GM03348 (cell line): ENCODE measurements around the gene BCL2L1.
A peak's percentile ranks its signal among the peaks of the same experiment; 100 is the strongest.

Experiments
- DNase-seq: peaks from one replicate; pipeline ENCODE4 v3.0.0; 2012; ENCODE audit warnings: low spot score

The BCL2L1 gene

DNA sequence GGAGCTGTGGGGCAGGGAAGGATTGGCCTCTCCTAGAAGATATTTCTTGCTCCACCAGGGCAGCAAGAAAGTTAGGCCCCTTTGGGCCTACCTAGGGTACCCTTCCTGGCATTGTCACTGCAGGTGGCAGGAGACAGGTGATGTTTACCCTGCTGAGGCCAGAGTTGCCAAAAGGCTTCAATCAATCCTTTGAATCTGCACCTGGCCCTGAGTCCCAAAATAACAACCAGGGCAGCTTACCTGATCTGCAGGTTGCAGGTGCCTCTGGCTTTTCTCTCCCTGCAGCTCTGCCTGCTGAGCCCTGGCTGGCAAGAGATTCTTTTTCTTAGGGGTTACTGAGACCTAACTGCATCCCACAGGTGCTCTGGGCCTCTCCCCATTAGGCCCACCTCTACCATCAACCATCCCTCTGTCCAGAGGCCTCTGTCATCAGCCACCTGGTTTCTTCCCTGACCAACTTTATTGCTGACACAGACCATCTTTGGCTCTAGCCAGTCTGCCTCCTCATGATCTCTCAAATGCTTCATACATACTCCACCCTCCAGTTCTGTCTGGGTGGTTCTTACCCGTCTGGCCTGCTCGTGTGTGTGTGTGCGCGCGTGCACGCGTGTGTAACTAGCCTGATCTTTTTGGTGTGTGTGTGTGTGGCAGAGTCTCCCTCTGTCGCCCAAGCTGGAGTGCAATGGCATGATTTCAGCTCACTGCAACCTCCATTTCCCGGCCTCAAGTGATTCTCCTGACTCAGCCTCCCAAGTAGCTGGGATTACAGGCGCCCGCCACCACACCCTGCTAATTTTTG lies 13.7 kb downstream of the BCL2L1 start:
- DNase-seq = no peak

DNA sequence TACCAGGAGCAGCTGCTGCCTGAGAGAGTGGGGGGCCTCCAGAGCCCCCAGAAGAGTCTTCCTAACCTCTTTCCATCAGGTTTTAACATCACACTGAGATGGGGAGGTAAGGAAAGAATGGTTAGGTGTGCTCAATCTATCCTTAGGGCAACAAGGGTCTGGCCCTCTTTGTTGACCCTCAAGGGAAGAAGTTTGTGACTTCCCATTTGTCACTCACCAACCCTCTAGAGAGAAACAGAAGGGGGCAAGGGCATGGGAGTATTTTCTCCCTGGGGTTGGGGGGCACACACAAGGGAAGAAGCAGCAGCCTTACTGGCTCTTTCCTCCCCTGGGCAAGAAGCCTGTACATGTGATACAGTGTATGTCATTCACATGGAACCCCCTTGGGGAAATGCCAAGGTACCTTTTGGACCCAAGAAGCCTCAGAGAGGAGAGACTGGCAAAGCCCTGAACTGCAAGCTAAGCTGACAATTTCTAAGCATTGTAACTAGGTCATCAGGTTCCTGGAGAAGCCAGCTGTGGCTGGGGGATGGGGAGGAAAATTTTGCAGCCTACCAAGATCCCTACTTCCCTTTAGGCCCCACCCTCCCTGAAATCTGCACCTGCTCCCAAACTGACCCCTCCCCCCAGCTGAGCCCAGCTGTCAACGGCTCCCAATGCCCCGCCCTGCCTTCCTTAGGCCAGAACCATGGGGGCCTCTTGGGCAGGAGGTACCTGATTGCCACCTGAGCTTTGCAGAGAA lies 14.5 kb downstream of the BCL2L1 start:
- DNase-seq = no peak

DNA sequence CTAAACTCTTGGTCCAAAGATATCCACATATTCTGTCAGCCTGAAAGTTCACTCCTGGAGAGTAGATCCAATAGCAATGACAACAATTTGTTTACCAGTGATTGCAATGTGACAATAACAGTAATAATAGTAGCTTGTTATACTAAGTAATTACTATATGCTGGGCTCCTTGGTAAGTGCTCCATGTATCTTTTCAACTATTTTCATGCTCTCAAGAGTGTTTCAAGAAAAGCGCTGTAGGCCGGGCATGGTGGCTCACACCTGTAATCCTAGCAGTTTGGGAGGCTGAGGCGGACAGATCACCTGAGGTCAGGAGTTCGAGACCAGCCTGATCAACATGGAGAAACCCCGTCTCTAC lies 15.4 kb downstream of the BCL2L1 start:
- no peak for DNase-seq

DNA sequence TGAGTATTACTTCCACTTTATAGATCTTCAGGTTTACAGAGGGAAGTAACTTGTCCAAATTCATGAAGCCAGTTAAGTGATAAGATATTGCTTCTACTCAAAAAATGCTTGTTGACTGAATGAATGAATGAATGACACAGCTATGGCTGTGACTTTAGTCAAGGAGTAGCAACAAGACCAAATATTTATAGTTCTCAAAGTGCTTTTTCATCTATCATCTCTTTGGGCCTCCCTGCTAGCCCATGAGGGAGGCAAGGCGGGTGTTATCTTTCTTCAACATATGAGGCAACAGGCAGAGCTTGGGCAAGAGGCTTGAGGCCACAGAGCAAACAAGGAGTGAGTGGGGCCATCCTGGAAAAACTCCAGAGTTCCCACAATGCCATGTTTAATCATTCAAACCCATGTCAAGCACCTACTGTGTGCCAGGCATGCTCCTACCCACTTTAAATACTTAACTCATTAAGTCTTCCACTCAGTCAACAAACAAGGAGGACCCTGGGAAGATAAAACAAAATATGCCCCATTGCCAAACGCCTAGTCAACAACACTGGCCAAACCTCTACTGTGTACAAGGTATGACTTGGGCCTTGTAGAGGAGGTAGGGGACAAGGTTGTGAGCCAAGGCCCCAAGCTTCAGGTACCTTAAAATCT lies 15.9 kb downstream of the BCL2L1 start:
- no peak for DNase-seq

DNA sequence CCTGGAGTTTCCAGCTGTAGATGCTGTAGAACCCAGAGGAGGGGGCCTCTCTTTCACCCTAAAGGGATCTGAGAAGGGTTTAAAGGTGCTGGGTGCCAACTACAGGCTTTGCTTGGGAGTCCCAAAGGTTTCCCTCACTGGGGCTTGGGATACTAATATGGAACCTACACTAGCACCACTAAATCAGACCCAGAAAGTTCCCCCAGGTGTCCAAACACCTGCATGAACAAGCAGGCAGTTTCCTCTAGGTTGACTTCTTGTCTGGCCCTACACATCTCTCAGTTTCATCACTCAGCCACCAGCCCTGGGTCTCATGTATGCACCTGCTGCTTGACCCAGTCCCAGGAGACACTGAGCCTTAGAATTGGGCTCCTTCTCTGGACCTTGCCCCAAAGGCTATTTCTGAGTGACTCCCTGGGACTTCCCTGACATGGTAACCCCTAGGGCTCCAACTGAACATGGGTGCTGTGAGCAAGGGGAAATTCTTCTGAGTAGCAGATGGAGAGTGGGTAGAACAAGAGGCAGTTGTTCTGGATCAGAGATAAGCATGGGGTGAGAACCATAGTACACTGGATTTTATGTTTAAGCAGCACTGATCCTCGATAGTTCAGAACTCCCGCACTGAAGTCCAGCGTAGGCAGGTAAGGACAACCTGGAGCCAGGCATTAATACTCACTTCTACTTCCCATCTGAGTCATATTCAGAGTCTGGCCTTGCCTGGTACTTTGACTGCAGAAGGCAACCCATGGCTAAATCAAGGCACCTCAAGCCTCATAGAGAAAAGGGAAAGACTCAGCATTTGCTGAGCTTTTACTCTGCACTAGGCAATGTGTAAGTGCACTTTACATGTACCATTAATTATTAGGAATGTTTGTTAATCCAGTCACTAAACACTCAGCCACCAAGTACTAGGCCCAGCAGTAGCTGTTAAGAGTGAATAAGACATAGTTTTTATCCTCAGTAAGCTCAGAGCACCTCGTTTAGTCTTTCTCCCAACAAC lies 16.8 kb downstream of the BCL2L1 start:
- no peak for DNase-seq

DNA sequence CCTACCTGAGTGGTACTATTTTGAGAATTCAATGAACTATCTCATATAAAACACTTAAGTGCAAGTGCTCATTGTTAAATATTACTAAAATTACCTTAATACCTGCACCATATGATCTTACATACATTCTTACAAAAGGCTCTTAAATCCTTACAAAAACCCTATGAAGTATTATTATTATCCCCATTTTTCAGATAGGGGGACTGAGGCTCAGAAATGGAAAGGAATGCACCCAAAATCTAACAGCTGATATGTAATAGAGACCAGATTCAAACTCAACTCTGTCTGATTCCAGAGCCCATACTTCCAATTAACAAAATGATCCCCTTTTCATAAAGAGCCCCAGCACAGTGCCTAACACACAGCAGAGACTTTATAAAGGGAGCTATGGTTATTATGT lies 17.5 kb downstream of the BCL2L1 start:
- no peak for DNase-seq

DNA sequence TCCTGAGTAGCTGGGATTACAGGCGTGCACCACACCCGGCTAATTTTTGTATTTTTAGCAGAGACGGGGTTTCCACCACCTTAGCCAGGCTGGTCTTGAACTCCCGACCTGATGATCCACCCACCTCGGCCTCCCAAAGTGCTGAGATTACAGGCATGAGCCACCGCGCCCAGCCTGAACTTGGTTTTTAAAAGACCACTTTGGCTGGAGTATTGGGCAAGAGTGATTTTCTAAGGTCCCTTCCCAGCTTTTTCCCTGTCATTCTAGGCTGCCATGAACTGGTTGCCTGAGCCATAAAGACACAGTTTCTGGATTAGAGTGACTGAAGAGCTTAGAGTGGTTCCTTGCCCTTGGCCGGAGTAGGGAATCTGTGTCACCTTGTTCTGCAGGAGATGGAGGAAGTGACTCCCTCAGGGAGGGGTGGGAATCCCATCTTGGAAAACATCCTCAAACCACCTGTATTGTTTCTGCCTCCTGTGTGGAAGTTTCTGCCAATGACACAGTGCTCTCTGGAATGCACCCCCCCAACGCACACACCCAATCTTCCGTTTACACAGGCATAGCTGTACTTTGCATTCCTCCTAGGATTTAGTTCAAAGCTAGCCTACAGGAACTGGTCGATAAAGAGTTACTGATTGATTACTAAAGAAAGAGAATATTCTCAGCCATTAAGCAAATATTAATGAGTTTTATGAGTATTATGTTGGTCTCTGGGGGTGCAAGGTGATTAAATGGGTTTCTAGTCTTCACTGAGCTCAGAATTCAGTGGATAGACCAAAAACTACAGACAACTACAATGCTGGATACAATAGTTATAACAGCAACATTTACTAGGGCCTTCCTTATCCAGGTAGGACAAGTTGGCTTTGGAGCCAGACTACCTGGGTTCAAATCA lies 18.2 kb downstream of the BCL2L1 start:
- peak; percentile 41 for DNase-seq

DNA sequence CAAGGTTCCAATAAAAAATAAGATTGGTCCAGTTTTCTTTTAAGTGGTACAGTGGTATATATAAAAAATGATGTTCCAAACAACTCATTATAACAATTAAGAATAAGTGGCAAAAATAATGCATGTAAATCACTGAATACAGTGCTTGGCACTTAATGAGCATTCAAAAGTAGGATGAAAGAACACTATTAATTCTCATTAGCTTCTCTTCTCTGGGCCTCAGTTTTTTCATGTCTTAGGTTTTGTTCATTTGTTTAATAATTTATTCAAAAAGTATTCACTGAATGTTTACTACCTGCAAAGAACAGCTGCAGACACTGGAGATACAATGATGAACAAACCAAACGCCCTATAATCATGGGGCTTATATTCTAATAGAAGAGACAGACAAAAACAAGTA lies 21.1 kb downstream of the BCL2L1 start:
- DNase-seq = no peak

DNA sequence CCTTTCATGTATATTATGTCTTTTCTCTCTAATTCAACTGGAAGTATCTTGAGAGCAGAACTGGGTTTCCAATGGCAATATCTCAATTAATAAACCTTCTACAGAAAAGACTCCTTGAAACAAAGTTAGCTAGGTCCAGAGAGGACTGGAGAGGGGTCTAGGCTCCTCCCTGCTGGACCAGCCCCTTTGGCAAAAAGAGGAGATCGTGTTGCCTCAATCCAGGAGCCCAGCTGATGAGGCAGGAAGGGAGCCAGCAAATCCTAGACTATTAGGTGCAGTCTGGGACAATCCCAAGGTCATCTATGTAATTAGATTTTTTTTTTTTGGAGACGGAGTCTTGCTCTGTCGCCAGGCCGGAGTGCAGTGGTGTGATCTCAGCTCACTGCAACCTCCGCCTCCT lies 21.9 kb downstream of the BCL2L1 start:
- DNase-seq = no peak

DNA sequence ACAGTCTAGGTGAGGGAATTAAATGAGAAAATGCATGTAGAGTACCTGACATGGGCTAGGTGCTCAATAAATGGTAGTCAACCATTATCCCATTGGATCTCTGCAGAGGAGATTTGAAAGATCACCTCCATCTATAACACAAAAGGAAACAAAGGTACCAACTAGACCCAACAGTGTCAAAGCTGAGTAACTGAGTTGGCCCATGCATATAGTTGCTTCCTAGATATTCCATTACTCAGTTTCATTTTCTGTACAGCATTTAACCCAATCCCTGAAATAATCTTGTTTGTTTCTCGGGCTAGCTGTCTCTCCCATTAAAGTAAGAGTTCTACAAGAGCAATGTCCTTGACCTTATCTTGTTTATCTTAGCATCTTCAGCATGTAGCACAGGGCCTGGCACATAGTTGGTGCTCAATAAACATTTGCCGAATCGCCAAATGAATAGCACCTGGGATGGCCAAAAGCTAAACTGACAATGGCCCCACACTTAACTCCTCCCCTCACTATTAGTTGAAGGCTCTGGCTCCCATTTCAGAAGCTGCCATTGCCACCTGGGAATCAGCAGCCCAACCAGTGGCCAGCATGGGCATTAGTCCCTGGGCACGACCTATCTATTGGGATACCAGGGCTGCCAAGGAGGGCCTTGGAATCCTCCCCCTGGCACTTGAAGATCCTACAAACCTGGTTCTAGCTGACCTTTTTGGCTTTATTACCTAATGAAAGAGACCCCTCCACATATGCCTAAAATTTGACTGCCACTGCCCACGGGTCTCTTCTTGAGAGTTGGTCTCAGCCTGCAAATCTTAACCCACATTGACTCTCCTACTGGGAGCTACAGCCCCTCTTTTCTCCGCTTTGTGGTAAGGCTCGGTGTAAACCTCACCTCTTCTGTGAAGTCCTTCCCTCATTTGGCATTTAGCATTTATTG lies 22.6 kb downstream of the BCL2L1 start:
- DNase-seq = no peak

DNA sequence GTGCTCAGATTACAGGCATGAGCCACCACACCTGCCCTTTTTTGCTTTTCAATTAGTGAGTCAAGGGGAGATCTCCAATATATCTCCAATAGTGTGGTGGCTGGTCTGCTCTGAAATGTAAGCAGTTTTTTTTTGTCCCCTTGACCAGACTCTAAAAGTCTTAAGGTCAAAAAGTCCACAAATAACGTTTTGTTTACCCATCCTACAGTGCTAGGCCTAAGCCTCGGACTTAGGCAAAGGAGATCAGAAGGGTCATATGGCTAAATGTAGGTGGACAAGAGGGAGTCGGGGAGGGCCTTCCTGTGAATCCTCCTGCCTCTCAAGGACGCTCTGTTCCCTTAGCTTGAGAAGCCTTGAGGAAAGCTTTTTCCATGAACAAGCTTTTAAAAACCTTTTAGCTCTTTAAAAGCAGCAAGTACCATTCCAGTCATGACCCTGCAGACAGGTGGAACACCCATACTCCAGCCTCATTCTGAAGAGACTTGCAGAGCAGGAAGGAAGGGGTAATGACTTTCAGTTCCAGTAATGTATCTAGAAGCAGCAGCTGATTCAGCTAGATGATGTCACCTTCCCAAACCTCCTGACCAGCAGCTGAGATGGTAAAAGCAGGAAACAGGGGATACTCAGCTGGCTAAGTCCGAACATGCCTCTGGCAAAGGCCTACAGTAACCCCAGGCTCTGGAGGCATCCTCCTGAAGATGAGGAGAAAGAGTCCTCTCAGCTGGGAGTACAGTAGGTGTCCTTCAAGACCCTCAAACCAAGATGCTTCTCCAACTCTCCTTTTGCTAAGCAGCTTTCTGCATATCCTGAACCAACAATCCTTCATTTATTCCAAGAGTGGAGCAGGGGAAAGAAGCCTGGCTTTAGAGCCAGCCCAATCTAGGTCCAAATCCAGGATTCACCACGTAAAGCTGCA lies 23.6 kb downstream of the BCL2L1 start:
- DNase-seq = peak; percentile 89

DNA sequence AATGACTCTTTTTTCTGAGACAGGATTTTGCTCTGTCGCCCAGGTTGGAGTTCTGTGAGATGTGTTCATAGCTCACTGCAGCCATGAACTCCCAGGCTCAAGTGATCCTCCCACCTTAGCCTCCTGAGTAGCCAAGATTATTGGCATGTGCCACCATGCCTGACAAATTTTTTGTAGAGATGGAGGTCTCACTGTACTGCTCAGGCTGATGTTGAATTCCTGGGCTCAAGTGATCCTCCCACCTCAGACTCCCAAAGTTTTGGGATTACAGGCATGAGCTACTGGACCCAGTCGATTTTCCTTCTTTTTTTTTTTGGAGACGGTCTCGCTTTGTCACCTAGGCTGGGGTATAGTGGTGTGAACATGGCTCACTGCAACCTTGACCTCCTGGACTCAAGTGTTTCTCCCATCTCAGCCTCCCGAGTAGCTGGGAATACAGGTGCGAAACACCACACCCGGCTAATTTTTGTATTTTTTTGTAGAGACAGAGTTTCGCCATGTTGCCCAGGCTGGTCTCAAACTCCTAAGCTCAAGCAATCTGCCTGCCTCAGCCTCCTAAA lies 24.3 kb downstream of the BCL2L1 start:
- no peak for DNase-seq

DNA sequence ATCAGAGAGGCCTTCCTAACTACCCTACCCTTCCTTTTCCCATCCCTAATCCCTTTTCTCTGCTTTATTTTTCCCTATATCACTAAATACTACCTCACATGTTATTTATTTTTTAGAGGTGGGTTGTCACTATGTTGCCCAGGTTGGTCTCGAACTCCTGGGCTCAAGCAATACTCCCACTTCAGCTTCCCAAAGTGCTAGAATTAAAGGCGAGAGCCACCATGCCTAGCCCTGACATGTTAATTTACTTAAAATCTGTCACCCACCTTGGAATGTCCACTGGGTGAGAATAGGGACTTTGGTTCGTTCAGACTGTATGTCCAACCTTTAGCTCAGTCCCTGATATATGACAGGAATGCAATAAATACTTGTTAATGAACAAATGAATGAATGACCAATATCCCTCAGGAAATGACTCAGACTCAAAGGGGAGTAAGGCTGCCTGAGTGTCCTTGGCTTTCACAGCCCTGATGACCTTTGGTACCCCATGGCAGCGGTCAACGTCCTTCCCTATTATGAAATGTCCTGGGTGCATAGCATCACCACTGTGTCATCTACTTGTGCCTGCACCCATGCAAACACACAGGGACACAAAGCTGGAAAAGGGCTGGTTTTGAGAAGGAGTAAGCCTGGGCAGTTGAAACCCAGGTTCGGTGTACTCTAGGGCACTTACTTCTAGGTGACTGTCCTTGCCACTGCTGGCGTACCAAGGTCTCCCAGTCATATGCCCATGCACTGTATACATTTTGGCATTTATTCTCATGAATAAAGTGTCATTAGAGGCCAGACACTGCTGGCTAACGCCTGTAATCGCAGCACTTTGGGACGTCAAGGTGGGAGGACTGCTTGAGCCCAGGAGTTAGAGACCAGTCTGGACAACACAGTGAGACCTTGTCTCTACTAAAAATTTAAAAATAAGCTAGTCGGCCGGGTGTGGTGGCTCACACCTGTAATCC lies 26.5 kb downstream of the BCL2L1 start:
- peak; percentile 69 for DNase-seq

DNA sequence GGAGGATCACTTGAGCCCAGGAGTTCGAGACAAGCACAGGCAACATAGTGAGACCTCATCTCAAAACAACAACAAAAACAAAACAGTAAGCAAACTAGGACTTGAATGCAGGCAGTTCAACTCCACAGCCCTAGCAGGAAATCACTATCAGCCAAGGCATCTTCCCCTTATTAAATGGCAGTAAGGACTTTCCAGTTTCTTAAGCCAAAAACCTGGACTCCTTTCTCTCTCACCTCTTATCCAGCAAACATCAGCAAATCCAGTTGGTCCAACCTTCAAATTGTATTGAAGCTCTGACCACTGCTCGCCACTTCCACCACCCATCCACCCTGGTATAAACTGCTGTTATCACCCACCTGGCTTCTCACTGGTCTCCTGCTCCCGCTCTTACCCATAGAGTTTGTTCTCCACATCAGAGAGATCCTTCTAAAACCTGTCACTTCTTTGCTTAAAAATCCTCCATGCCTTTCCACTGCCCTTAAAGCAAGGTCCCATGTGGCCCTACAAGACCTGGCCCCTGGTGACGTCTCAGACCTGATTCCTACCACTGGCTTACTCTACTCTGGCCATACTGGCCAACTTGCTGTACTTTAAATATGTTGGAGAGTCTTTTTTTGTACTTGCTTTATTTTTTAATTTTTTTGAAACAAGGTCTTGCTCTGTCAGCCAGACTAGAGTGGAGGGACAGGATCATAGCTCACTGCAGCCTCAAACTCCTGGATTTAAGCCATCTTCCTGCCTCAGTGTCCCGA lies 27.6 kb downstream of the BCL2L1 start:
- no peak for DNase-seq

DNA sequence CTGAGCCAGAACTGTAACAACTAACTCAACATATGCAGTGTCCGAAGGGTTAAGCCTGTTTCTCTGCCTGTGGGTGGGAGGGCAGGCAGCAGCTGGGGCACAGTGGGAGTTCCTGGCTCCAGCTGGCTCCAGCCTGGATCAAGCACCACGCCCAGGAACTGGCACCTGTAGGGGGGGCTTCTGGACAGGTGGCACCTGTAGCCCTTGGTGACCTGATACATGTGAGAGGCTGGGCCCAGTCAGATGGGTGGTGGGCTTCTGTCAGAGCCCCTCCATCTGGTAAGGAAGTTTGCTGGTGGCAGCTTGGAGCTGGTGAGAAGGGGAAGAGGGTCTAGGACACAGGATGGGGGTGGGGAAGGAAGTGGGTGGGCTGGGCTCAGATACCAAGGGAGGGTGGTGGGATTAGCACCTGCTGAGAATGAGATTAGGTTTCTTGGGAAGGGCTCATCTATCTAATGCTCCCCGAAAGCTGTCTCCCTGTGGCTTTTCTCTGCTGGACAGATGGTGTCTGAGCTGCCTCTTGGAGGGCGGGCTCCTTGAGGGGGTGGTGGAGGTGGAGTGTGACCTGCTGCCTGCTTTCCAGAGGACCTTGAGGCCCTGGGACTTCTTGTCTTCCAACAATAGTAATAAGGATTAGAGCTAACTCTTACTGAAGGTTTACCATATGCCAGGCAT lies 28.5 kb downstream of the BCL2L1 start:
- DNase-seq = no peak

DNA sequence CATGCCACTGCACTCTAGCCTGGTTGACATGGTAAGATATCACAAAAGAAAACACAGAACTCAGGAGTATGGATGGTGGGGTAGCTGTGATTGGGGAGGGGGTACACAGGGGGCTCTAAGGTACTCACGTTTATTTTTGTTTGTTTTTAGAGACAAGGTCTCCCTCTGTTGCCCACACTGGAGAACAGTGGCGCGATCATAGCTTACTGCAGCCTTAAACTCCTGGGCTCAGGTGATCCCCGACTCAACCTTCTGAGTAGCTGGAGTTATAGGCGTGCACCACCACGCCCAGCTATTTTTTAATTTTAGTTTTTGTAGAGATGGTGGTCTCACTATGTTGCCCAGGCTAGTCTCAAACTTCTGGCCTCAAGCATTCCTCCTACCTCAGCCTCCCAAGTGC lies 29.3 kb downstream of the BCL2L1 start:
- no peak for DNase-seq
